LNCaP clone FGC (cell line): ENCODE measurements around the gene DOLPP1.
A peak's percentile ranks its signal among the peaks of the same experiment; 100 is the strongest.

Experiments used
- DNase-seq: peaks from one replicate; pipeline ENCODE4 v3.0.0-alpha.2; 2011; ENCODE audit warnings: low read depth
- H3K4me3 ChIP-seq: 2 replicates; pipeline ENCODE4 v1.5.1; 2011; ENCODE audit warnings: mild to moderate bottlenecking, low read depth, low read length, control low read depth
- CTCF ChIP-seq: IDR thresholded peaks from 2 replicates; pipeline ENCODE4 v1.5.1; 2012; ENCODE audit warnings: mild to moderate bottlenecking; ENCODE audit not compliant: control insufficient read depth, insufficient read depth; ENCODE audit errors: extremely low read depth

Gene DOLPP1

GRCh38 chr9:129139233-129139992 lies 58.5 kb downstream of the DOLPP1 start:
- peak; percentile 91 for TF ChIP-seq CTCF
- DNase-seq, result peak; percentile 72
- peak overlapping the region; percentile 87 for H3K4me3 ChIP-seq

GRCh38 chr9:129139993-129140396 lies 59.1 kb downstream of the DOLPP1 start:
- peak; percentile 83 for DNase-seq
- TF ChIP-seq CTCF, result no peak
- peak overlapping the region; percentile 87 for H3K4me3 ChIP-seq
